GM19463 (cell line): ENCODE measurements around the gene AHNAK2.
"Not testable (repeated sequence)": the region's sequence is repeated elsewhere in the genome, so short reads cannot be mapped to it uniquely, and the experiment has no call there.

Source experiments
- ATAC-seq: cut with Tn5 transposase; IDR thresholded peaks from one replicate; pipeline ENCODE4 v1.9.1; 2021; ENCODE audit warnings: mild to moderate bottlenecking, moderate library complexity; ENCODE audit not compliant: unreplicated experiment

Gene AHNAK2

DNA sequence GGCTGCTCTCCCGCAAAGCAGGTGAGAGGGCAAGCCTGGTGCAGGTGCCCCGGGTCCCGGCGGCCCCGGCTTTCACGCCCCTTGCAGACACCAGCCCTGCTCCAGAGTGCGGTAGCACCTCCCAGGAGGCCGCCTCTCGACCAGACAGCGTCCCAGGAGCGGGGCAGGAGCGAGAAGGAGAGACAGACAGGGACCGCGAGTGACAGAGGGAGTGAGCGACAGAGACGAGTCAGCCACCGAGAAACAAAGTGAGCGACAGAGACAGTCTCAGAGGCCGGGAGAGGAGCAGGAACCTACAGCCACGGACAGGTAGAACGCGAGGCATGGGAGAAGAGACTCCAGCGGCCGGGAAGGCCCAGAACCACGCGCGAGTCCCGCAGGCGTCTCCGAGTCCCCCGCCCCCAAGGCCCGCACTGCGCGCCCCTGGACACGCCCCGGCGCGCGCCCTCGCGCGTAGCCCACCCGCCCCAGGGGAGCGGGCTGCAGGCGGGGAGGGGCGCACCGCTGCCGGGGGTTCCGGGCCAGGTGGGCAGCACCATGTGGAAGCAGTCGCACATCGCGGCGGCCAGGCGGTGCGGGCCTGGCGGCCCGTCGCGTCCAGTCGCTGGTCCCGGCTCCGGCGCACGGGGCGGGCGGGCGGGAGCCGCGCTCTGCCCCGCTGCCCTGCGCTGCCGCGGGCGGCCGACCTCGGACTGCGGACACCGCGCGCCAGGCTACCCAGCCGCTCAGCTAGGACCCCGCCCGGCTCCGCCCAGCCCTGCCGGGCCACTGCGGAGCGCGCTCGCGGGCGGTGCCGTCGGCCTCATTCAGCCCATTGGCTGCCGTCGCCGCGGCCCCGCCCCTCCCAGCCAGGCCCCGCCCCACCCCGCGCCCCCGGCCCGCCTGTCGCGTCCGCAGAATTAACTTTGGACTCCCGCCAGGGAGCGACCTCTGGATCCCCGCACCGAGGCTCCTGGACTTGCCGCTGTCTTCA is at the start of gene AHNAK2:
Gene AHNAK2, minus strand, starts transcription at position 694 of the 973 bp plus-strand sequence. Its CDS starts 137 bp downstream, at position 557.
- ATAC-seq, result peak; percentile 46

DNA sequence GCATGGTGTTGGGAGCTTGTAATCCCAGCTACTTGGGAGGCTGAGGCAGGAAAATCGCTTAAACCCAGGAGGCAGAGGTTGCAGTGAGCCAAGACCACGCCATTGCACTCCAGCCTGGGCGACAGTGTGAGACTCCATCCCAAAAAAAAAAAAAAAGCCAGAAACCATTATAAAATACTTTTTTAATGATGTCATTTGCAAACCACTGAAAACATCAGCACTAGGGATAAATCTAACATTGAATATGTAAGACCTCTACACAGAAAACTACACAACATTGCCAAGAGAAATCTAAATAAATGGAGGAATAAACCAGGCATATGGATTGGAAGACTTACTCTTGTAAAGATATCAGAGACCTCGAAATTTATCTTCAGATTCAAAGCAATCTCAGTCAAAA is 49.5 kb upstream of the AHNAK2 start:
- ATAC-seq, result not testable (repeated sequence)

DNA sequence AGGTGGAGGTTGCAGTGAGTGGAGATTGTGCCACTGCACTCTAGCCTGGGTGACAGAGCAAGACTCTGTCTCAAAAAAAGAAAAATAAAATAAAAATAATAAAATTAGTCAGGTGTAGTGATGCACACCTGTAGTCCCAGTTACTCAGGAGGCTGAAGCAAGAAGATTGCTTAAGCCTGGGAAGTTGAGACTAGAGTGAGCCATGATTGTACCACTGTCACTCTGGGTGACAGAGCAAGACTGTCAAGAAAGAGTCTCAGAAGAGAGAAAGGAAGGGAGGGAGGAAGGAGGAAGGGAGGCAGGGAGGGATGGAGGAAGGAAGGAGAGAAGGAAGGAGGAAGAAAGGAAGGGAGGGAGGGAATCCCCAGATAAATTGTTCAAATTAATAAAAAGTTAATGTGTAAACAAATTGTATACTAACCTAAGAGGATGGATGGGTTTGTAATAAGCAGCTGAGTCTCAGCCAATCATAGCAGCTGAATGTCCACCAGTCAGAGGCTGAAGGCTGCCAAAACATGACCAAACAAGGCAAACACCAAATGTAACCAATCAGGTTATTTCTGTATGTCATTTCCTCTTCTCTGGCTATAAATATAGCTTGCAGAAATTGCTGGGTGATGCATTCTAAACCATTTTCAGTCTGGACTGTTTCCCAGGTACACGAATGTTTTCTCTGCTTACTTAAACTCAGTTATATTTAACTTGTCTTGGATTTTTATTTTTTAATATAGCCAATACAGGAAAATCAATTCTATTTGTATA is 48.8 kb upstream of the AHNAK2 start:
- no peak for ATAC-seq

DNA sequence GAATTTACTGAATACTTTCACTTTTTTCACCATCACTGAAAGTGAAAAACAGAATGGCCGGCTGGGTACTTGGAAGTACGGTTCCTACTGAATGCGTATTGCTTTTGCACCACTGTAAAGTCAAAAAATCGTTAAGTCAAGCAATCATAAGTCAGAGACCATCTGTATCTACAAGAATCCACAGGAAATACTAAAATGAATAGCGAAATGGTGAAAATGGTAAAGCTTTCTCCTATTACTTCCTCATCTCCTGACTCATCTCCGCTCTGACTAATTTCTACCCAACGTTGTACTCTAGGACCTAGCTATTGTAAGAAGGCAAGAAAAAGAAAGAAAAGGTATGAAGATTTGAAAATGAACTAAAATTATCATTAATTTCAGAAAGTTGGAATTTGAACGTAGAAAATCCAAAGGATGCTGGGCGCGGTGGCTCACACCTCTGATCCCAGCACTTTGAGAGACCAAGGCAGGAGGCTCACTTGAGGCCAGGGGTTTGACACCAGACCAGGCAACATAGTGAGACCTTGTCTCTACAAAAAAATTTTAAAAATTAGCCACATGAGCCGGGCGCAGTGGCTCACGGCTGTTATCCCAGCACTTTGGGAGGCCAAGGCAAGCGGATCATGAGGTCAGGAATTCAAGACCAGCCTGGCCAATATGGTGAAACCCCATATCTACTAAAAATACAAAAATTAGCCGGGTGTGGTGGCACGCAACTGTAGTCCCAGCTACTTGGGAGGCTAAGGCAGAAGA is 48.0 kb upstream of the AHNAK2 start:
- no peak for ATAC-seq

DNA sequence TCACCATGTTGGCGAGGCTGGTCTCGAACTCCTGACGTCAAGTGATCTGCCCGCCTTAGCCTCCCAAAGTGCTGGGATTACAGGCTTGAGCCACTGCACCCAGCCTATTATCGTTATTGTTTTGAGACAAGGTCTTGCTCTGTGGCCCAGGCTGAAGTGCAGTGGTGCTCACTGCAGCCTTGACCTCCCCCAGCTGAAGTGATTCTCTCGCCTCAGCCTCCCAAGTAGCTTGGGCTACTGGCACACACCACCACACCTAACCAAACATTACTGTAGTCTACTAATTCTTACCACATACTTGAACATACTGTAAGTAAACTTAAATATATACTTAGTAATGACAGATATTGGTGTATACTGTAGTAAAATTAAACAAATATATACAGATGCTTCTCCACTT is 47.3 kb upstream of the AHNAK2 start:
- ATAC-seq, result no peak

DNA sequence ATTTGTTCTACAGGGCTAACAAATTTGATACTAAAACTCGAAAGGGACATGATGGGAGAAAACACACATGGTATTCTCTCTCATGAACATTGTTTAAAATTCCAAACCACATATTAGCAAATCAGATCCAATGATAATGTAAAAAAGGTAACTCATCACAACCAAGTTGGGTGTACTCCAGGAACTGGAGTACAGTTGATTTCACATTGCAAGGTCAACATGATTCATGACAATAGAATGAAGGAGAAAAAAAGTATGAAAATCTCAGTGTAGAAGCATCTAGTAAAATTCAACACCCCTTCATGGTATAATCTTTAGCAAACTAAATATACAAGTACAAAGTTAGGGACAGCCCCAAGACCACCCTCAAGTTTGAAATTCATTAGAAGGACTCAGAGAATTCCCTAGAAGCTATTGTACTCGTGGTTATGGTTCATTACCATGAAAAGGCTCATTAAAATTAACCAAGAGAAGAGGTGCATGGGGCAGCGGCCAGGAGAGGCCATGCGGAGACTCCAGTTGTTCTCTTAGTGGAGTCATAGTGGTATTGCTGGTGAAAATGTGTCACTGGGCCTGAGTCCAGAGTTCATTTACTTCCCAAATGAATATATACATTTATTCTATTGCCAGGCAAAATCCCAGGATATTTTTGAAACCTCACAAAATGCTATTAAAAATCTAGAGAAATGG is 45.8 kb upstream of the AHNAK2 start:
- no peak for ATAC-seq

DNA sequence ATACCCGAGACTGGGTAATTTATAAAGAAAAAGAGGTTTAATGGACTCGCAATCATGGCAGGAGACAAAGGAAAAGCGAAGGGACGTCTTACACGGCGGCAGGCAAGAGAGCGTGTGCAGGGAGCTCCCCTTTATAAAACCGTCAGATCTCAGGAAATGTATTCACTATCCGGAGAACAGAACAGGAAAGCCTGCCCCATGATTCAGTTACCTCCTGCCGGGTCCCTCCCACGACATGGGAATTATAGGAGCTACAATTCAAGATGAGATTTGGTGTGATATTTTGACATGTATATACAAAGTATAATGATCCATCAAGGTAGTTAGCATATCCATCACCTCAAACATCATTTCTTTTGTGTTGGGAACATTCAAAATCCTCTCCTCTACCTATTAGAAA is 45.0 kb upstream of the AHNAK2 start:
- ATAC-seq, result no peak

DNA sequence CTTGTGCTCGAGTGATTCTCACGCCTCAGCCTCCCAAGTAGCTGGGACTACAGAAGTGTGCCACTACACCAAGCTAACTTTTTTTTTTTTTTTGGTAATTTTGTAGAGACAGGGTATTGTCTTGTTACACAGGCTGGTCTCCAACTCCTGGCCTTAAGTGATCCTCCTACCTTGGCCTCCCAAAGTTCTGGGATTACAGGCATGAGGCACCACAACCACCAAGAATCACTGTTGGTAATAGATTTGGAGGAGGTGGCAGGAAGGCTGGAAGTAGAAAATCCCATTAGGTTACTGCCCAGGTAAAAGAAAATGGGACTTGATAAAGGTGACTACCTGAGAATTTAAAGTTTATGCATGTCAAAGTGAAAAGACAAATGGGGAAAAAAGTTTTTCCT is 44.1 kb upstream of the AHNAK2 start:
- no peak for ATAC-seq

DNA sequence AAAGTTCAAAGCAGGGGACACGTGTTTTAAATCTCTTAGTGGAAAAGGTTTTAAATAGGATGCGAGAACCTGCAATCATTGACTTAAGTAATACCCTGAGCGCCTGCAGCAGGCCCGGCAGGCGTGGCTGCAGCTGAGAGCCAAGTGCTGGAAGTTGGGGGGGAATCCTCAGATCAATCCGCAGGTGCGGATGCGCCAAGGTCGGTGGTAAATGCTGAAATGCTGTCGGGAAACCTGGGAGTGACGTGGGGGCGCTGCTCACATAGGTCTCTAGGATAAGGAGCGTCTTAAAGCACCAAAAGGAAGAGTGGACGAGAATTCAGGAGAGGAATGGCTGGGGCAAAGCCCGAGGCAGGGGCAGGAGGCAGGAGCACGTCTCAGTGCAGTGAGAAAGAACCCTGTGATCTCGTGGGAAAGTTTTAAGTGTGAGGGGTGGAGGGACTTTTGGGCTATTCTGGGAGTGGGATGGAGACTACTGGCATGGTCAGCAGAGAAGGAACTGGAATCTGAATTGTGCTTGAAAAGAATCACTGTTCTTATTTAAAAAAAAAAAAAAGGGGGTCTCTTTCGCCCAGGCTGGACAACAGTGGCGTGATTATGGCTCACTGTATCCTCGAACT is 43.6 kb upstream of the AHNAK2 start:
- ATAC-seq, result no peak

DNA sequence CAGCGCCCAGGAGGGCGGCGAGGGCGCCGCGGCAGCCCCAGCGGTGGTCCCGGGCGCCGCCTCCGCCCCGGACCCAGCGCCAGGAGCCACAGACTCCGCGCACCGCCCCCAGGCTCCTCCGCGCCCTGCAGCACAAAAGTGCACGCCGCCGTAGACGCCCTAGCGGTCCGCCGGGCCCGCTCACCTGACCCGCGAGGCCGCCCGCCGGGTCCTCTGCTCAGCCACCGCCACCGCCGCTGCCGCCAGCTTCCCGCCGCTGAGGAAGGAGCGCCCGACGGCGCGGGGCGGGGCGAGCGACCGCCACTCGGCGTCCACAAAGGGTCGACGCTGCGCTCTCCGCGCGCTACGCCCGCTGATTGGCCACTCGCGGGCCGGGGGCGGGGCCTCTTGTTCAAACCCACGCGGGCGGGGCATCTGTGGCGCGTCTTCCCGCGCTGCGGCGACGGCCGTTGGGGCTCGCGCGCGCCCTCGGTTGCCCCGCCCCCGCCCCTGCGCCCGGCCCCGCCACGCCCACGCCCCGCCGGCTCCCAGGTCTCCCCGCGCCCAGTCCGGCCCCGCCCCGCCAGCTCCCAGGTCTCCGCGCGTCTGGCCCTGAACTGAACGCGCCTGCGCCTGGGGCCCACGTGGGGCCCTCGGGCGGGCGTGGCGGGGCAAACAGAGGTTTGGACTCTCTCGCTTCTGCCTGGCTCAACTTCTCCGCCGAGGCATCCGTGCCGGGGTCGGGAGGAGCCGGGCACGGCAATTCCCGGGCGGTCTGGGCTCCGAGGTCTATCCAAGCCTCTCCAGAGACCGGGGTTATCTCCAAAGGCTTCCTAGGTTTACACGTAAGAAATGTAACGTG is 42.9 kb upstream of the AHNAK2 start, which contains the start of gene CDCA4:
Gene CDCA4, minus strand, starts transcription at position 269 of the 841 bp plus-strand sequence. CDS start 9,154 bp downstream, outside the sequence.
- ATAC-seq, result peak; percentile 69

DNA sequence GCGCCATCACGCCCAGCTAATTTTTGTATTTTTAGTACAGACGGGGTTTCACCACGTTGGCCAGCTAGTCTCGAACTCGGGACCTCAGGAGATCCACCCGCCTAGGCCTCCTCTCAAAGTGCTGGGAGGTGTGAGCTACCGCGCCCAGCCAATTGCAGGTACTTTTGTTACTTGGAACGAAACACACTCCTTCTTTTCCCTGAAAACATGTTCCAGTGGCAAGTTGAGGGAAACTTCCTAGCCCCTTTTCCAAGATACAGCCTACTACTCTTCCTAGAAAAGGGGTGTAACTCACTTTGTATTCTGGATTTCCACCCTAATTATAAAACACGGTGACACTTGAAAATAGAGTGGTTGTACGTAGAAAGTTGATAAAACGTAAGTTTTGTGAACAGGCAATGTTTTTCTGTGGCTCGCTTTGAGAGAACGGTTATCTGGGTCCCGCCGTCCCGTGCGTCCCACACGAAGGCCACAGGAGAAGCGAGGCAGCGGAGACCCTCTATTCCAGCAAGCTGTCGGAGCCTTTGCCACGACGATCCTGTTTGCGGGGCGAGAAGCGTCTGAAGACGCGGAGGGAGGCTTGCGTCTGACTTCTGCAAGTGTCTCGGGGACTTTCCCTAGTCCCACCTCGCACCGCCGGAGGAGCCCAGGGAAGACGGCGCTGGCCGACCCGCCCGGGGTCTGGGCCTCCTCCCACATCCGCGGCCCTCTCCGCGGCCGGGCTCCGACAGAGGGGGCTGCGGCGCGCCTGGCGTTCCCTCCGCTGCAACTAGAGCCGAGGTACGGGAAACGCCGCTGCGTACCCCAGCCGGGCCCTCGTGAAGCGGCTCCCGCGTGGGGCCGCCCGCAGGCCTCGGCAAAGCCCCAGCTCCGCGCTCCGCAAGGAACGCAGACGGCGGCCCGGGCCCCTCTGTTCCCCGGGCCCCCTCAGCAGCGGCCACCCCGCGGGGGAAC is 42.0 kb upstream of the AHNAK2 start:
- peak; percentile 18 for ATAC-seq

DNA sequence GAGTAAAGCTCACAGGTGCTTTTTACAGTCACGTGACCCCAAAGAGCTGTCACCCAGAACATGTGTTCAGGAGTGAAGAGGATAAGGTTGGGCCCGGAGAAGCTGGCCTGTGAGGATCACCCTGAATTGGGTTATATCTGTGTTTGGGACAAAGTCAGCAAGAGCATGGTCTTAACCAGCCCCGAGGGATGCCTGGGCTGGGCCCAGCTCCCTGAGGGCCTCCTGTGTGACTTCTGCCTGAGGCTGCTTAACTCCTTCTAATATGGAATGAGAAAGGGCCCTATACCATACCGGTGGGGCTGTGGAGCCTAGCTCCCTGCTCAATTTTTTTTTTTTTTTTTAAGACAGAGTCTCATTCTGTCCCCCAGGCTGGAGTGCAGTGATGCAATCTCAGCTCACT is 40.2 kb upstream of the AHNAK2 start:
- no peak for ATAC-seq

DNA sequence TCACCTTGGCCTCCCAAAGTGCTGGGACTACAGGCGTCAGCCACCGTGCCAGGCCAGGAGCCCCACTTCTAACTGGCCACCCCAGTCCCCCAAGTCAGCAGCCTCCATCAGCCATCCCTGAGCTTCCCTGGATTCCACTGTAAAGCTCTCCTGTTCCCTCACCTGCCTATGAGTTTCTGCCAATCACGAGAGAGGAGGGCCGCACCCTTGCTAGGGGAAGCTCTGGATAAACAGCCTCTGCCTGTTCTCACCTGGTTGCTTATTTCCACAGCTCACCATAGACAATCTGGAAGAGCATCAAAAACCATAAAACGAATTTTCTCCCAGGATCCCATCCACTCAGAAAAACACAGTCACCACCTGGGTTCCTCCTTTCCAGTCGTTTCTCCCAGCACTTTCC is 37.7 kb upstream of the AHNAK2 start:
- ATAC-seq, result no peak

DNA sequence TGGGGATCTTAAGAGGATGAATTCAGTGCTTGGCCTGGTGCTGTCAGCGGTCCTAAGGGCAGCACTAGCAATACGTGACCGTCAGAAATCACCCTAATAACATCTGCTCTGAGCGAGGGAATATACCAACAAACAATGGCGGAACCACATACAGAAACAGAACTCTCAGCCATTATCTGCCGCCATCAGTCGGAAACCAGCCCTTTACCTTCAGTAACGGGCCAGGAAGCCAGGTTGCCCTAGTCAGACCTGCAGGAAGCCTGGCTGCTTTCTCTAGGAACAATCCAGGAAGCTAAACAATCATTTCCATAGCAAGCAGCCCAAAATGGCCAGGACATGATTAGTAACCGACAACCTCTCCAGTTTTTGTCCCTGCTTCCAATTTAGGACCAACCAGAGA is 37.1 kb upstream of the AHNAK2 start:
- no peak for ATAC-seq

DNA sequence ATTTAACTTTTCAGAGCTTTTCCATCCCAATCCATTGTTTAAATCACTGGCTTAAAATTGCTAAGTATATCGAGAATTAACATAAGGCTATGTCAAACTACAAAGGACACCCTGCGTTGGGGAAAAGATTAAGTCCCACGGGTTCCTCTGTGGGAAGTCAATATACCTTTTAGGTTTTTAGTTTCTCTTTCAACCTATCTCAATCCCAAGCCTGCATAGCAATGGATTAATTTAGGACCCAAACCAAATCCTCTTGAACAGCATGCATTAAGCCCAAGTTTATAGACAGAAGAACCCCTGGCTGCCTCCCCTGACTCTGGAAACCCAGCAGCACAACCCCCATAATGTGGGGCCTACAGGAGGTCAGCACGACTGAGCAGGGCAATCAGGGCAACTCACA is 36.5 kb upstream of the AHNAK2 start:
- no peak for ATAC-seq

DNA sequence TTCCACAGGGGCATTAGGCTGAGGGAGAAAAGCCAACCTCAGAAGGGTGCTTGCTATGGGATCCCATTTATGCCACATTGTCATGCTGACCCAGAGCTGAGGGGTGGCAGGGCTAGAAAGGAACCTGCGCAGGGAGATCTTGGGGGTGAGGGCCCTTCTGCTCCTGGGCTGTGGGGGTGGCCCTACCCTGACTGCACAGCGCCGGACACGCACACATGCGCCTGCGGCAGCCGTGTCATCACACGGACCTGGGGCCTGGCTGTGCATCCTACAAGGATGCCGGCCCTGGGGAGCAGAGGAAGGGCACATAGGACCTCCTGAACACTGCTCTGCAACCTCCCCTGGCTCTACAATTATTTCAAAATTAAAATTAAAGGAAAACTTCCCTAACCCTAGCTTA is 35.9 kb upstream of the AHNAK2 start:
- ATAC-seq, result no peak

DNA sequence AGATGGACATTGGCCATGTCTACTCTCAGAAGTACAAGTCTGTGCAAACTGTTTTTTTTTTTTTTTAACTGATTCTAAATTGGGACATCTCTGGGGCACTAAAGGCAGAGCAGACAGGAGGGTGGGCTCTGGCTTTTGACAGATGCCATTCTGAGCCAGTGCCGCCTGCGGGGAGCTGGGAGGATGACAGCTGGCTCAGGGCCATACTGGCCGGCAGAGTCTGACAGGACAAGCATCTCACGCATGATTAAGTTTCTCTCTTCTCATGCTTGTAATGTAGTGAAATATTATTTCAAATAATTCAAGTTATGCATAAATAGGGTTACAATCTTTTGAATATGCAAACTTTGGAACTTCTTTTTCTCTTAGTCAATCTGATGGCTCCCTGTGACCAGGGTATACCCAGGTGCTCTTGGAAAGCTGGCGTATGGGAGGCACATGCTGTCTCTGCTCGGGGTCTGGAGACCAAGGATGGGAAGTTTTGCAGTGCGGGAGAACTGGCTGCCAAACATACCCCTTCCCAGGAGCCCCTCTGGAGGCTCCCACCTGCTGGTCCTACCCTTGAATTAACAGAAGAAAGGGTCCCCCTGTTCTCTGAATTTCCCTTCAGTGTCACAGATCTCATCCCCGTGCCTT is 35.1 kb upstream of the AHNAK2 start:
- no peak for ATAC-seq
